Measurements from ENCODE around the gene TLR5.

The TLR5 gene

GRCh38 chr1:223068900-223069665 lies 74.0 kb downstream of the TLR5 start:
- DNase-seq (ENCODE audit: low spot score), result no peak

GRCh38 chr1:223067914-223068313 lies 75.1 kb downstream of the TLR5 start:
- no peak for DNase-seq (ENCODE audit: low spot score)

- no peak for DNase-seq (ENCODE audit: low spot score)
These were observed 76.6 kb downstream of the TLR5 start for GRCh38 chr1:223066415-223066814.

- DNase-seq (ENCODE audit: low spot score), result no peak
These were observed 80.9 kb downstream of the TLR5 start for GRCh38 chr1:223062177-223062576.

- no peak for DNase-seq (ENCODE audit: low spot score)
These were observed 83.5 kb downstream of the TLR5 start for GRCh38 chr1:223059526-223059925.
